Stimulated activated naive CD8-positive, alpha-beta T cell treated with anti-CD3 and anti-CD28 coated beads, Interleukin-15, amount 100 ng/mL, for 72 hours (primary cell): Measurements from ENCODE around the gene SCD5.

ENCODE experiments used
- ATAC-seq: fragments of 150-1000 bp; cut with Tn5 transposase; 2 replicates; pipeline ENCODE4 v1.10.0; 2021; ENCODE audit warnings: mild to moderate bottlenecking, moderate library complexity
- DNase-seq, 2 donors: peaks; one replicate each; pipeline ENCODE4 v3.0.0; 2021 to 2022
- H3K27ac Mint-ChIP-seq, 2 donors: one replicate each; pipeline ENCODE4 v1.8.0; 2022; ENCODE audit warnings: mild to moderate bottlenecking in 2 of 2, mixed read lengths in 2 of 2, moderate library complexity in 2 of 2
- H3K27me3 Mint-ChIP-seq: one replicate; pipeline ENCODE4 v1.8.0; 2022; ENCODE audit warnings: mixed read lengths
- H3K4me1 Mint-ChIP-seq: one replicate; pipeline ENCODE4 v1.8.0; 2022; ENCODE audit warnings: mild to moderate bottlenecking, mixed read lengths
- H3K4me3 Mint-ChIP-seq, 2 donors: one replicate each; pipeline ENCODE4 v1.8.0; 2022; ENCODE audit warnings: mild to moderate bottlenecking in 2 of 2, mixed read lengths in 2 of 2, moderate library complexity in 1 of 2
- H3K9me3 Mint-ChIP-seq, 2 donors: one replicate each; pipeline ENCODE4 v1.8.0; 2022; ENCODE audit warnings: mixed read lengths in 2 of 2

Gene SCD5

GRCh38 chr4:82784681-82785610 lies 13.7 kb downstream of the SCD5 start:
- peaks cover 6% of the 10 kb centered on the region for H3K4me1 Mint-ChIP-seq
- ATAC-seq: no peak
- DNase-seq: no peak
- no peak overlapping the region for H3K4me3 Mint-ChIP-seq
- no peak overlapping the region for H3K27ac Mint-ChIP-seq
- H3K27me3 Mint-ChIP-seq: peaks cover 8% of the 10 kb centered on the region
- H3K9me3 Mint-ChIP-seq: no peaks in the 10 kb centered on the region

- Mint-ChIP-seq H3K9me3 (no peaks in the 10 kb centered on the region), H3K27ac (no peak overlapping the region), H3K4me3 (no peak overlapping the region), H3K4me1 (peaks cover 6% of the 10 kb centered on the region), H3K27me3 (peaks cover 8% of the 10 kb centered on the region)
- no peak for DNase-seq
- ATAC-seq: no peak
Observed at GRCh38 chr4:82782626-82783345, 15.8 kb downstream of the SCD5 start.

- no peak for ATAC-seq
- Mint-ChIP-seq H3K4me3 (no peak overlapping the region), H3K27me3 (peaks cover 8% of the 10 kb centered on the region), H3K27ac (peak overlapping the region in 1 of 2 donors; percentile 40), H3K9me3 (no peaks in the 10 kb centered on the region), H3K4me1 (peaks cover 6% of the 10 kb centered on the region)
- DNase-seq: no peak
Observed at GRCh38 chr4:82780752-82781231, 17.8 kb downstream of the SCD5 start.

- Mint-ChIP-seq H3K4me1 (peaks cover 6% of the 10 kb centered on the region), H3K9me3 (no peaks in the 10 kb centered on the region), H3K27ac (peak overlapping the region in 1 of 2 donors; percentile 44), H3K4me3 (no peak overlapping the region), H3K27me3 (peaks cover 8% of the 10 kb centered on the region)
- ATAC-seq (no peak), DNase-seq (no peak)
Observed at GRCh38 chr4:82780170-82780751, 18.3 kb downstream of the SCD5 start.

- DNase-seq (no peak), ATAC-seq (no peak)
- Mint-ChIP-seq H3K27me3 (peaks cover 8% of the 10 kb centered on the region), H3K4me1 (peaks cover 6% of the 10 kb centered on the region), H3K27ac (no peak overlapping the region), H3K4me3 (no peak overlapping the region), H3K9me3 (no peaks in the 10 kb centered on the region)
Observed at GRCh38 chr4:82779032-82779431, 19.6 kb downstream of the SCD5 start.

GRCh38 chr4:82777857-82778525 lies 20.6 kb downstream of the SCD5 start:
- no peak for DNase-seq
- Mint-ChIP-seq H3K4me3 (no peak overlapping the region), H3K4me1 (peaks cover 6% of the 10 kb centered on the region), H3K9me3 (no peaks in the 10 kb centered on the region), H3K27ac (no peak overlapping the region), H3K27me3 (peaks cover 8% of the 10 kb centered on the region)
- no peak for ATAC-seq

- ATAC-seq (no peak), DNase-seq (no peak)
- Mint-ChIP-seq H3K27ac (no peak overlapping the region), H3K4me3 (no peak overlapping the region), H3K4me1 (peaks cover 6% of the 10 kb centered on the region), H3K9me3 (no peaks in the 10 kb centered on the region), H3K27me3 (no peaks in the 10 kb centered on the region)
Observed at GRCh38 chr4:82776925-82777542, 21.6 kb downstream of the SCD5 start.

- H3K9me3 Mint-ChIP-seq: no peaks in the 10 kb centered on the region
- ATAC-seq: no peak
- no peak overlapping the region for H3K27ac Mint-ChIP-seq
- no peak for DNase-seq
- no peaks in the 10 kb centered on the region for H3K27me3 Mint-ChIP-seq
- H3K4me1 Mint-ChIP-seq: no peaks in the 10 kb centered on the region
- H3K4me3 Mint-ChIP-seq: no peak overlapping the region
Observed at GRCh38 chr4:82775243-82775642, 23.4 kb downstream of the SCD5 start.

- Mint-ChIP-seq H3K4me3 (no peak overlapping the region), H3K9me3 (no peaks in the 10 kb centered on the region), H3K27me3 (no peaks in the 10 kb centered on the region), H3K4me1 (no peaks in the 10 kb centered on the region), H3K27ac (no peak overlapping the region)
- DNase-seq (no peak), ATAC-seq (no peak)
Observed at GRCh38 chr4:82774711-82775171, 23.9 kb downstream of the SCD5 start.

GRCh38 chr4:82773057-82773456 lies 25.5 kb downstream of the SCD5 start:
- H3K27me3 Mint-ChIP-seq: no peaks in the 10 kb centered on the region

GRCh38 chr4:82770607-82771006 lies 28.0 kb downstream of the SCD5 start:
- no peak for DNase-seq
- Mint-ChIP-seq H3K9me3 (peaks cover 14 to 17% of the 10 kb centered on the region in 2 donors), H3K27me3 (no peaks in the 10 kb centered on the region), H3K4me1 (no peaks in the 10 kb centered on the region), H3K27ac (no peak overlapping the region), H3K4me3 (no peak overlapping the region)
- ATAC-seq: no peak

More at GRCh38 chr4:82773057-82773456, 25.5 kb downstream of the SCD5 start:
- H3K9me3 Mint-ChIP-seq: no peaks in the 10 kb centered on the region
- H3K27ac Mint-ChIP-seq: no peak overlapping the region
- no peak overlapping the region for H3K4me3 Mint-ChIP-seq
- DNase-seq: no peak
- no peak for ATAC-seq
- no peaks in the 10 kb centered on the region for H3K4me1 Mint-ChIP-seq

GRCh38 chr4:82765134-82765533 lies 33.5 kb downstream of the SCD5 start:
- DNase-seq: no peak
- H3K27ac Mint-ChIP-seq: no peak overlapping the region
- ATAC-seq: no peak
- H3K4me1 Mint-ChIP-seq: no peaks in the 10 kb centered on the region
- no peaks in the 10 kb centered on the region for H3K27me3 Mint-ChIP-seq
- H3K4me3 Mint-ChIP-seq: no peak overlapping the region
- H3K9me3 Mint-ChIP-seq: peaks cover 14 to 17% of the 10 kb centered on the region in 2 donors

- no peaks in the 10 kb centered on the region for H3K27me3 Mint-ChIP-seq
- no peak for DNase-seq
- no peak for ATAC-seq
- peak overlapping the region in 1 of 2 donors; percentile 67 for H3K27ac Mint-ChIP-seq
- H3K9me3 Mint-ChIP-seq: peaks cover 4 to 5% of the 10 kb centered on the region in 2 donors
- no peaks in the 10 kb centered on the region for H3K4me1 Mint-ChIP-seq
- no peak overlapping the region for H3K4me3 Mint-ChIP-seq
Observed at GRCh38 chr4:82761229-82761628, 37.4 kb downstream of the SCD5 start.

- H3K4me1 Mint-ChIP-seq: no peaks in the 10 kb centered on the region
- ATAC-seq (no peak), DNase-seq (no peak)
- H3K4me3 Mint-ChIP-seq: no peak overlapping the region
- H3K27me3 Mint-ChIP-seq: no peaks in the 10 kb centered on the region
- no peak overlapping the region for H3K27ac Mint-ChIP-seq
- H3K9me3 Mint-ChIP-seq: no peaks in the 10 kb centered on the region
Observed at GRCh38 chr4:82758701-82759685, 39.6 kb downstream of the SCD5 start.
